ENCODE results near the gene DDX51. TPM values are rescaled to one million over a fixed set of nuclear protein-coding genes. Genes with fewer than 3 reads are reported as not detected.

DDX51 gene
- total and polyA plus RNA-seq, 2 of the 13 experiments (the other 11 are each of a cell fraction or from before 2014, with no cell fraction given): 10.1 TPM

- TF ChIP-seq ZNF589 (CRISPR knock-in tag; conservative IDR thresholded peaks at IDR 0.05): no peak
- TF ChIP-seq RORA (CRISPR knock-in tag; IDR thresholded peaks at IDR 0.05): no peak
- TF ChIP-seq TGIF2 (CRISPR knock-in tag; IDR thresholded peaks at IDR 0.05): no peak
- TF ChIP-seq NR2F2 (IDR thresholded peaks at IDR 0.05; ENCODE audit: borderline replicate concordance, low read depth): no peak
- no peak for TF ChIP-seq GABPA (IDR thresholded peaks at IDR 0.05; ENCODE audit: low read depth, low read length)
- TF ChIP-seq GABPA (CRISPR knock-in tag; IDR thresholded peaks at IDR 0.05; ENCODE audit: low read depth): no peak
- TF ChIP-seq NFKB2 (CRISPR knock-in tag; IDR thresholded peaks at IDR 0.05; ENCODE audit: borderline replicate concordance): no peak
- TF ChIP-seq GATA4 (IDR thresholded peaks at IDR 0.05; ENCODE audit: borderline replicate concordance, low read depth): no peak
- no peak for TF ChIP-seq KDM2A (CRISPR knock-in tag; IDR thresholded peaks at IDR 0.05; ENCODE audit: borderline replicate concordance, low read depth)
Observed at GRCh38 chr12:132152411-132152821, 8.3 kb upstream of the DDX51 start (continued).

- no TSS peak for BruUV-seq (replicated peaks)
- intact Hi-C loops (cut with micrococcal nuclease; ENCODE audit: unreplicated experiment): no loop called here
- Histone ChIP-seq H2AFZ (ENCODE audit: low read length) (no peak overlapping the region), H4K20me1 (ENCODE audit: insufficient read depth, low read length) (peaks cover 3% of the 10 kb centered on the region; the same call in 1 of the 2 replicates), H3K4me1 (ENCODE audit: insufficient read depth, low read length) (peaks cover 14% of the 10 kb centered on the region), H3K36me3 (replicated peaks in 1 of 2; ENCODE audit: control insufficient read depth in 1 of 2, insufficient read depth in 2 of 2, low read length in 2 of 2) (peaks cover 0 to 2% of the 10 kb centered on the region in 2 experiments; a peak in 1 of 5 replicates), H3K4me3 (replicated peaks in 1 of 3; ENCODE audit: insufficient read depth in 1 of 3, low read depth in 2 of 3, low read length in 3 of 3) (no peak overlapping the region), H3K79me2 (ENCODE audit: insufficient read depth, low read length) (no peaks in the 10 kb centered on the region), H3K9ac (ENCODE audit: insufficient read depth, low read depth, low read length) (no peak overlapping the region), H3K27ac (ENCODE audit: extremely low read length, insufficient read depth, low read length) (no peak overlapping the region), H3K9me3 (ENCODE audit: low read length) (no peaks in the 10 kb centered on the region), H3K27me3 (ENCODE audit: control insufficient read depth in 1 of 2, insufficient read depth in 2 of 2, low read length in 2 of 2) (no peaks in the 10 kb centered on the region), H3K4me2 (ENCODE audit: low read depth, low read length) (no peak overlapping the region)
- CTCF ChIA-PET (ENCODE audit: low intra/inter-chr PET ratio, low total read pairs): no interaction called here
- POLR2A ChIA-PET: no interaction called here
- in situ Hi-C loops (cut with HindIII; ENCODE audit: extremely low pct_ligation_motif_present, low pct_unique_long_range_greater_than_20kb): no loop called here
- 99% methylated on average over 14 of the region's 32 CpGs for WGBS (ENCODE audit: low lambda C conversion rate)
- ATAC-seq: no peak
- DNase-seq (ENCODE audit: low spot score): no peak
- FAIRE-seq: no peak
- no peak for TF ChIP-seq PAXIP1 (CRISPR knock-in tag; conservative IDR thresholded peaks at IDR 0.05)
- no peak for TF ChIP-seq MXD4 (CRISPR knock-in tag; IDR thresholded peaks at IDR 0.05)
- TF ChIP-seq SP4 (CRISPR knock-in tag; IDR thresholded peaks at IDR 0.05): no peak
- no peak for TF ChIP-seq ARID5B (CRISPR knock-in tag; IDR thresholded peaks at IDR 0.05)
- TF ChIP-seq TIGD3 (CRISPR knock-in tag; IDR thresholded peaks at IDR 0.05; ENCODE audit: borderline replicate concordance): no peak
- TF ChIP-seq SALL2 (CRISPR knock-in tag; IDR thresholded peaks at IDR 0.05): no peak
Observed at GRCh38 chr12:132151766-132152410, 7.8 kb upstream of the DDX51 start.
